ENCODE results near the gene PAN3.

DNA sequence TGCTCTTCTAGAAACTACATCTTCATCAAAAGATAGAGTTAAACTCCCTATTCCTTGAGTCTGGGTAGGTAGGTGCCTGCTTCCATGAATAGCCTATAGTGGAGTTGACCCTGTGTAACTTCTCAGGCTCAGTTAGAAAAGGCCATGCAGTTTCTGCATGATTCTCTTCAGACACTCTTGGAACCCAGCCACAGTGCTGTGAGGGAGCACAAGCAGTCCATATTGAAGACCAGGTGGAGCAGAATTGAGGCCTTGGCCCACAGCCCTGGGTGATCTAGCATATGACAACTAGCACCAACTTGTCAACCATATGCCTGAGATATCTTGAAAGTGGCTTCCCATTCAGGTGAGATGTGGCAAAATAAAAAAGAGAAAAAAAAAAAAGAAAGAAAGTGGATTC lies 10.3 kb upstream of the PAN3 start:
- TF ChIP-seq SETDB1 (IDR thresholded peaks at IDR 0.05; ENCODE audit: insufficient read length, low read length) = no peak
- TF ChIP-seq ZSCAN16 (tag by site-specific recombination; IDR thresholded peaks at IDR 0.05) = no peak
- no peak for TF ChIP-seq ZNF561 (tag by site-specific recombination; IDR thresholded peaks at IDR 0.05; ENCODE audit: borderline replicate concordance)
- TF ChIP-seq, protein P1, sequence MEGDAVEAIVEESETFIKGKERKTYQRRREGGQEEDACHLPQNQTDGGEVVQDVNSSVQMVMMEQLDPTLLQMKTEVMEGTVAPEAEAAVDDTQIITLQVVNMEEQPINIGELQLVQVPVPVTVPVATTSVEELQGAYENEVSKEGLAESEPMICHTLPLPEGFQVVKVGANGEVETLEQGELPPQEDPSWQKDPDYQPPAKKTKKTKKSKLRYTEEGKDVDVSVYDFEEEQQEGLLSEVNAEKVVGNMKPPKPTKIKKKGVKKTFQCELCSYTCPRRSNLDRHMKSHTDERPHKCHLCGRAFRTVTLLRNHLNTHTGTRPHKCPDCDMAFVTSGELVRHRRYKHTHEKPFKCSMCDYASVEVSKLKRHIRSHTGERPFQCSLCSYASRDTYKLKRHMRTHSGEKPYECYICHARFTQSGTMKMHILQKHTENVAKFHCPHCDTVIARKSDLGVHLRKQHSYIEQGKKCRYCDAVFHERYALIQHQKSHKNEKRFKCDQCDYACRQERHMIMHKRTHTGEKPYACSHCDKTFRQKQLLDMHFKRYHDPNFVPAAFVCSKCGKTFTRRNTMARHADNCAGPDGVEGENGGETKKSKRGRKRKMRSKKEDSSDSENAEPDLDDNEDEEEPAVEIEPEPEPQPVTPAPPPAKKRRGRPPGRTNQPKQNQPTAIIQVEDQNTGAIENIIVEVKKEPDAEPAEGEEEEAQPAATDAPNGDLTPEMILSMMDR (tag by site-specific recombination; IDR thresholded peaks at IDR 0.05) = no peak
- no peak for TF ChIP-seq ZNF843 (tag by site-specific recombination; IDR thresholded peaks at IDR 0.05)
- TF ChIP-seq ZNF660 (tag by site-specific recombination; IDR thresholded peaks at IDR 0.05) = no peak
- no peak for TF ChIP-seq KLF7 (tag by site-specific recombination; IDR thresholded peaks at IDR 0.05; ENCODE audit: borderline replicate concordance)
- no peak for TF ChIP-seq ZNF292 (tag by site-specific recombination; IDR thresholded peaks at IDR 0.05; ENCODE audit: borderline replicate concordance, low read depth)
- TF ChIP-seq ZNF629 (tag by site-specific recombination; IDR thresholded peaks at IDR 0.05) = no peak
- TF ChIP-seq, protein P2, sequence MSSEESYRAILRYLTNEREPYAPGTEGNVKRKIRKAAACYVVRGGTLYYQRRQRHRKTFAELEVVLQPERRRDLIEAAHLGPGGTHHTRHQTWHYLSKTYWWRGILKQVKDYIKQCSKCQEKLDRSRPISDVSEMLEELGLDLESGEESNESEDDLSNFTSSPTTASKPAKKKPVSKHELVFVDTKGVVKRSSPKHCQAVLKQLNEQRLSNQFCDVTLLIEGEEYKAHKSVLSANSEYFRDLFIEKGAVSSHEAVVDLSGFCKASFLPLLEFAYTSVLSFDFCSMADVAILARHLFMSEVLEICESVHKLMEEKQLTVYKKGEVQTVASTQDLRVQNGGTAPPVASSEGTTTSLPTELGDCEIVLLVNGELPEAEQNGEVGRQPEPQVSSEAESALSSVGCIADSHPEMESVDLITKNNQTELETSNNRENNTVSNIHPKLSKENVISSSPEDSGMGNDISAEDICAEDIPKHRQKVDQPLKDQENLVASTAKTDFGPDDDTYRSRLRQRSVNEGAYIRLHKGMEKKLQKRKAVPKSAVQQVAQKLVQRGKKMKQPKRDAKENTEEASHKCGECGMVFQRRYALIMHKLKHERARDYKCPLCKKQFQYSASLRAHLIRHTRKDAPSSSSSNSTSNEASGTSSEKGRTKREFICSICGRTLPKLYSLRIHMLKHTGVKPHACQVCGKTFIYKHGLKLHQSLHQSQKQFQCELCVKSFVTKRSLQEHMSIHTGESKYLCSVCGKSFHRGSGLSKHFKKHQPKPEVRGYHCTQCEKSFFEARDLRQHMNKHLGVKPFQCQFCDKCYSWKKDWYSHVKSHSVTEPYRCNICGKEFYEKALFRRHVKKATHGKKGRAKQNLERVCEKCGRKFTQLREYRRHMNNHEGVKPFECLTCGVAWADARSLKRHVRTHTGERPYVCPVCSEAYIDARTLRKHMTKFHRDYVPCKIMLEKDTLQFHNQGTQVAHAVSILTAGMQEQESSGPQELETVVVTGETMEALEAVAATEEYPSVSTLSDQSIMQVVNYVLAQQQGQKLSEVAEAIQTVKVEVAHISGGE (tag by site-specific recombination; conservative IDR thresholded peaks at IDR 0.05; ENCODE audit: low read depth) = no peak
- TF ChIP-seq, protein P3, sequence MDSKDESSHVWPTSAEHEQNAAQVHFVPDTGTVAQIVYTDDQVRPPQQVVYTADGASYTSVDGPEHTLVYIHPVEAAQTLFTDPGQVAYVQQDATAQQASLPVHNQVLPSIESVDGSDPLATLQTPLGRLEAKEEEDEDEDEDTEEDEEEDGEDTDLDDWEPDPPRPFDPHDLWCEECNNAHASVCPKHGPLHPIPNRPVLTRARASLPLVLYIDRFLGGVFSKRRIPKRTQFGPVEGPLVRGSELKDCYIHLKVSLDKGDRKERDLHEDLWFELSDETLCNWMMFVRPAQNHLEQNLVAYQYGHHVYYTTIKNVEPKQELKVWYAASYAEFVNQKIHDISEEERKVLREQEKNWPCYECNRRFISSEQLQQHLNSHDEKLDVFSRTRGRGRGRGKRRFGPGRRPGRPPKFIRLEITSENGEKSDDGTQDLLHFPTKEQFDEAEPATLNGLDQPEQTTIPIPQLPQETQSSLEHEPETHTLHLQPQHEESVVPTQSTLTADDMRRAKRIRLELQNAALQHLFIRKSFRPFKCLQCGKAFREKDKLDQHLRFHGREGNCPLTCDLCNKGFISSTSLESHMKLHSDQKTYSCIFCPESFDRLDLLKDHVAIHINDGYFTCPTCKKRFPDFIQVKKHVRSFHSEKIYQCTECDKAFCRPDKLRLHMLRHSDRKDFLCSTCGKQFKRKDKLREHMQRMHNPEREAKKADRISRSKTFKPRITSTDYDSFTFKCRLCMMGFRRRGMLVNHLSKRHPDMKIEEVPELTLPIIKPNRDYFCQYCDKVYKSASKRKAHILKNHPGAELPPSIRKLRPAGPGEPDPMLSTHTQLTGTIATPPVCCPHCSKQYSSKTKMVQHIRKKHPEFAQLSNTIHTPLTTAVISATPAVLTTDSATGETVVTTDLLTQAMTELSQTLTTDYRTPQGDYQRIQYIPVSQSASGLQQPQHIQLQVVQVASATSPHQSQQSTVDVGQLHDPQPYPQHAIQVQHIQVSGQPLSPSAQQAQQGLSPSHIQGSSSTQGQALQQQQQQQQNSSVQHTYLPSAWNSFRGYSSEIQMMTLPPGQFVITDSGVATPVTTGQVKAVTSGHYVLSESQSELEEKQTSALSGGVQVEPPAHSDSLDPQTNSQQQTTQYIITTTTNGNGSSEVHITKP (tag by site-specific recombination; IDR thresholded peaks at IDR 0.05) = no peak
- no peak for TF ChIP-seq HOXD13 (CRISPR knock-in tag; IDR thresholded peaks at IDR 0.05; ENCODE audit: borderline replicate concordance)
- TF ChIP-seq YY1 (tag by site-specific recombination; IDR thresholded peaks at IDR 0.05) = no peak

Data from HEK293 (cell line).